ENCODE data around the gene DHRS7B. TPM values are rescaled to one million over a fixed set of nuclear protein-coding genes. Genes with fewer than 3 reads are reported as not detected.

DHRS7B gene
- polyA plus RNA-seq, 1 experiment: 12.5 TPM

DNA sequence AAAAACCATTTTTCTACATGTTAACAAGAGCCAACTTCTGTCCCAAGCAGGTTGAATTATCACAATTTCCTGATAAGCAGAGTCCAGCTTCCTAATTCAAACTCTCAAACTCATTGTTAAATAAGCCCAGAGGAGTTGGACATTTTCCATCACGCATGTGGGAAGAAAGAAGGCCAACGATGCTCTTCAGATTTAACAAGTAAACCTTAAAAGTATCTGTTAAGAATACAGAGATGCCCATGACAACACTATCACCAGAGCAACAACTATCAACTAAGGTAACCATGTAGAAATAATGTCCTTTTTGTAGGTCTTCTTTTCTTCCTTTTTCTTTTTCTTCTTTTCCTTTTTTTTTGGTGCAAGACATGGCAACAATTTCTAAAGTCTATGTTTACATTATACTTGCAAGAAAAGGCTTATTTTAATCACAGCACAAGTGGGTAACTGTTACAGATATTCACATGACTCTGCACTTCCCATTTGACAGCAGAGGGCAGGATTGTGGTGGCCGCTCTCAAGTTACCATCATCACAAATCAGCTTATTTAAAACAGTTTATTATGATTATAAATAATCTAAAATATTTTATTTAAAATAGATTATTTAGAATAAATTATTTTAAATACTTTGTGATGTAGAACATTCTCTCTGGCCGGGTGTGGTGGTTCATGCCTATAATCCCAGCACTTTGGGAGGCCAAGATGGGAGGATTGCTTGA, 35.7 kb upstream of the DHRS7B start:
- Histone ChIP-seq H3K9me3 (ENCODE audit: control insufficient read depth, insufficient read depth, low read length) (no peaks in the 10 kb centered on the region), H3K27me3 (ENCODE audit: control insufficient read depth, insufficient read depth, low read length) (no peaks in the 10 kb centered on the region), H3K27ac (ENCODE audit: low read depth, low read length) (no peak overlapping the region), H3K4me3 (ENCODE audit: low read depth, low read length) (no peak overlapping the region)
- CTCF ChIA-PET: interaction anchor here (1.0 to 2.4 kb wide), 4 partner anchors 28 to 98 kb away, joined by 3 to 8 read pairs (median 4); partner anchors contain the start of gene USP22
- DNase-seq (ENCODE audit: low read depth, low spot score): no peak
- POLR2A ChIA-PET: no interaction called here
- TF ChIP-seq, protein P1, sequence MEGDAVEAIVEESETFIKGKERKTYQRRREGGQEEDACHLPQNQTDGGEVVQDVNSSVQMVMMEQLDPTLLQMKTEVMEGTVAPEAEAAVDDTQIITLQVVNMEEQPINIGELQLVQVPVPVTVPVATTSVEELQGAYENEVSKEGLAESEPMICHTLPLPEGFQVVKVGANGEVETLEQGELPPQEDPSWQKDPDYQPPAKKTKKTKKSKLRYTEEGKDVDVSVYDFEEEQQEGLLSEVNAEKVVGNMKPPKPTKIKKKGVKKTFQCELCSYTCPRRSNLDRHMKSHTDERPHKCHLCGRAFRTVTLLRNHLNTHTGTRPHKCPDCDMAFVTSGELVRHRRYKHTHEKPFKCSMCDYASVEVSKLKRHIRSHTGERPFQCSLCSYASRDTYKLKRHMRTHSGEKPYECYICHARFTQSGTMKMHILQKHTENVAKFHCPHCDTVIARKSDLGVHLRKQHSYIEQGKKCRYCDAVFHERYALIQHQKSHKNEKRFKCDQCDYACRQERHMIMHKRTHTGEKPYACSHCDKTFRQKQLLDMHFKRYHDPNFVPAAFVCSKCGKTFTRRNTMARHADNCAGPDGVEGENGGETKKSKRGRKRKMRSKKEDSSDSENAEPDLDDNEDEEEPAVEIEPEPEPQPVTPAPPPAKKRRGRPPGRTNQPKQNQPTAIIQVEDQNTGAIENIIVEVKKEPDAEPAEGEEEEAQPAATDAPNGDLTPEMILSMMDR (IDR thresholded peaks at IDR 0.05; ENCODE audit: low read depth, low read length): no peak

DNA sequence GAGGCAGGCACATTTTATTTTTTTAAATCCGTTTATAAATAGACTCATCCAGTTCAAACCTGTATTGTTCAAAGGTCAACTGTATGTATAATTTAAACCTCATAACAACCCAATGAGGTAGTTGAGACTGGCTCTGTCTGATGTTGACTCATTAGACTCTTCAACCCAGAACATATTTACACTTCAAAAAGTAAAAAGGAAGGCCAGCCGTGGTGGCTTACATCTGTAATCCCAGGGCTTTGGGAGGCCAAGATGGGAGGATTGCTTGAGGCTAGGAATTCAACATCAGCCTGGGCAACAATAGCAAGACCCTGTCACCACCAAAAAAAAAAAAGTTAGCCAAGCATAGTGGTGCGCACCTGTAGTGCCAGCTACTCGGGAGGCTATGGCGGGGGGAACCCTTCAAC, 32.5 kb upstream of the DHRS7B start:
- Histone ChIP-seq H3K27ac (ENCODE audit: low read depth, low read length) (no peak overlapping the region), H3K4me3 (ENCODE audit: low read depth, low read length) (no peak overlapping the region), H3K27me3 (ENCODE audit: control insufficient read depth, insufficient read depth, low read length) (no peaks in the 10 kb centered on the region), H3K9me3 (ENCODE audit: control insufficient read depth, insufficient read depth, low read length) (no peaks in the 10 kb centered on the region)
- TF ChIP-seq, protein P1 (IDR thresholded peaks at IDR 0.05; ENCODE audit: low read depth, low read length): no peak
- CTCF ChIA-PET: interaction anchor here (1.9 kb wide), 1 partner anchor 25 kb away, joined by 6 read pairs; no protein-coding TSS in a partner anchor
- no peak for DNase-seq (ENCODE audit: low read depth, low spot score)
- POLR2A ChIA-PET: no interaction called here

DNA sequence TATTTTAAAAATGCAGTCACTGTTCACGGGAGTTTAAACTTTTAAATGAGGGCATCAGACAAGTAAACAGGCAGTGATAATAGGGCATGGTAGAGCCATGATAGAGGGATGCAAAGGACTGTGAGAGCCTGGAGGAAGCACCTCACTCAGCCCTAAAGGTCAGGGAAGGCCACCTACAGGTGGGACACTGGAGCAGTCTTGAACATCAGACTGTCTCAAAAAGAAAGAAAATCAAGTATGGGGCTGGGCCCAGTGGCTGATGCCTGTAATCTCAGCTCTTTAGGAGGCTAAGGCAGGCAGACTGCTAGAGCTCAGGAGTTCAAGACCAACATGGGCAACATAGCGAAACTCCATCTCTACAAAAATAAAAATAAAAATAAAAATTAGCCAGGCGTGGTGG, 31.0 kb upstream of the DHRS7B start:
- no peak overlapping the region for H3K4me3 ChIP-seq (ENCODE audit: low read depth, low read length)
- POLR2A ChIA-PET: no interaction called here
- H3K27me3 ChIP-seq (ENCODE audit: control insufficient read depth, insufficient read depth, low read length): no peaks in the 10 kb centered on the region
- no peaks in the 10 kb centered on the region for H3K9me3 ChIP-seq (ENCODE audit: control insufficient read depth, insufficient read depth, low read length)
- no peak overlapping the region for H3K27ac ChIP-seq (ENCODE audit: low read depth, low read length)
- TF ChIP-seq, protein P1 (IDR thresholded peaks at IDR 0.05; ENCODE audit: low read depth, low read length): no peak
- DNase-seq (ENCODE audit: low read depth, low spot score): no peak
- CTCF ChIA-PET: interaction anchor here (1.9 kb wide), 1 partner anchor 24 kb away, joined by 6 read pairs; no protein-coding TSS in a partner anchor

DNA sequence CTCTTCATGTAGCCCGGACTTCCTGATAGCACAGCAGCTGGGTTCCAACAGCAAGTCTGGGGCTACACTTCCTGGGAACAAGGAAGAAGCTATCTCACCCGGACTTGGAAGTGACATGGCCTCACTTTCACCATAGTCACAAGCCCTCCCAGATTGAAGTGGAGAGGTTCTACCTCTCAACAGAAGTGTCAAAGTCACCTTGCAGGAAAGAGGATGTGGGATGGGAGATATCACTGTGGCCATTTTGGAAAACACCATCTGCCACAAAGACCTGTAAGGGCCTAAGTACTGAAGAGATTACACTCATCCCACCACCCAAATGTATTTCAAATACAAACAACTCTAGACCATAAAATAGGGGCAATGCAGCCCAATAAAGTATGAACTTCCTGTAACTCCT, 29.9 kb upstream of the DHRS7B start:
- H3K4me3 ChIP-seq (ENCODE audit: low read depth, low read length): no peak overlapping the region
- TF ChIP-seq, protein P1 (IDR thresholded peaks at IDR 0.05; ENCODE audit: low read depth, low read length): no peak
- CTCF ChIA-PET: interaction anchor here (0.5 kb wide), 1 partner anchor 104 kb away, joined by 9 read pairs; no protein-coding TSS in a partner anchor
- no peaks in the 10 kb centered on the region for H3K9me3 ChIP-seq (ENCODE audit: control insufficient read depth, insufficient read depth, low read length)
- H3K27ac ChIP-seq (ENCODE audit: low read depth, low read length): no peak overlapping the region
- POLR2A ChIA-PET: no interaction called here
- H3K27me3 ChIP-seq (ENCODE audit: control insufficient read depth, insufficient read depth, low read length): no peaks in the 10 kb centered on the region
- no peak for DNase-seq (ENCODE audit: low read depth, low spot score)
